GM18873 (cell line): ENCODE data around the gene PRAF2.

ENCODE experiments used
- ATAC-seq: cut with Tn5 transposase; IDR thresholded peaks from one replicate; pipeline ENCODE4 v1.9.1; 2021; ENCODE audit warnings: mild to moderate bottlenecking, moderate library complexity, moderate number of reproducible peaks; ENCODE audit not compliant: unreplicated experiment, low FRiP score

PRAF2 gene

GRCh38 chrX:49043220-49043986 is 30.4 kb downstream of the PRAF2 start, which contains the start of gene TFE3:
TFE3 (minus strand) TSS chrX:49043357; CDS start chrX:49043226, 131 bp downstream.
- peak; percentile 65 for ATAC-seq

- ATAC-seq = no peak
Observed at GRCh38 chrX:49042581-49043219, 31.1 kb downstream of the PRAF2 start.

- ATAC-seq = no peak
Observed at GRCh38 chrX:49041744-49042580, 31.8 kb downstream of the PRAF2 start.

- no peak for ATAC-seq
Observed at GRCh38 chrX:49040376-49040955, 33.3 kb downstream of the PRAF2 start.

- ATAC-seq = no peak
Observed at GRCh38 chrX:49039598-49040375, 34.0 kb downstream of the PRAF2 start.

DNA sequence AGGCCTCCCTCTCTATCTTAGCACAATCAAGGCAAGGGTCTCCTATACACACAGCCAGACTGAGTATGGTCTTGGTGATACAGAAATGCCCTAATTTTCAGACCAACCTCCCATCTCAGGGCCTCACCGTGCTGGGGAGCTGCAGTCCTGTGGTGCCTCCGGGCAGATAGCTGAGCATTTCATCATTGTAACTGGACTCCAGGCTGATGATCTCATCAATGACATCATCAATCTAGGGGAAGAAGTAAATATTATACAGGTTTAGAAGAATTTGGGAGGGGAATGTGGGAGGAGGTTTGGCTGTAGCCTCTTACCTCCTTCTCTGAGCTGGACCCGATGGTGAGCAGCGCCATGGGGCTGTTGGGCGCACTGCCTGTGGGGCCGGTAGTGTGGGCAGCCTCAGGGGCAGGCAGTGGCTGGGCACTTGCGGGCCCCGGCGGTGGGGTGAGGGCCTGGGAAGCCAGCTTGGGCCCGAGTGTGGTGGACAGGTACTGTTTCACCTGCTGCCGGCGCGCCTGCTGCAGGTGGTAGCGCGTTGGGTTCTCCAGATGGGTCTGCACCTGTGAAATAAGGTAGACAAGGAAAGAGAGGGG is 35.8 kb downstream of the PRAF2 start:
- no peak for ATAC-seq

GRCh38 chrX:49030283-49030682 is 43.5 kb downstream of the PRAF2 start:
- no peak for ATAC-seq

DNA sequence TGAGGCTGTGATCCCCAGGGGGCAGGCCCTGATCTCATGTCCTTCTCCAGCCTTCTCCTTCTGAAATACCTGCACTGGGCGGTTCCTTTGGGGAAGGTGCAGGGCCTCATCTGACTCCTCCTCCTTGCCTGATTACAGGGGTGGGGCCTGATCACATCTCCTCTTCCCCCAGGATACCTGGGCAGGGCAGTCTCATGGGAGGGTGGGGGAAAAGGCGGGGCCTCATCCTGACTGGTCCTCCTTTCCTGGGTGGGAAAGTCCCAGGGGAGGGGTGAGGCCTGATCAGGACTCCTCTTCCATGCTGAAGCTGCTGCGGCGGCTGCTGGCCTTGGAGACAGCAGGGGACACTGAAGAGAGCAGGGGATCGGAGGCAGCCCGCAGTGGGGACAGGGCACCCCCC is 43.9 kb downstream of the PRAF2 start:
- ATAC-seq = no peak
